GM12891 (cell line): Measurements from ENCODE around the gene ASB18.

Experiments
- DNase-seq: peaks from one replicate; pipeline ENCODE4 v3.0.0; 2011; ENCODE audit warnings: low spot score; ENCODE audit not compliant: insufficient read length
- FAIRE-seq: peaks from 2 replicates; lab custom pipeline; 2011; peaks lifted over from hg19 to GRCh38; lab: Jason Lieb, UNC
- PAX5 ChIP-seq: IDR thresholded peaks from 2 replicates; pipeline ENCODE4 v1.6.1; 2011; ENCODE audit warnings: low read length, moderate library complexity, mild to moderate bottlenecking; ENCODE audit not compliant: insufficient read depth, severe bottlenecking
- POLR2A ChIP-seq: IDR thresholded peaks from 2 replicates; pipeline ENCODE4 v1.6.1; 2011; ENCODE audit warnings: low read depth, low read length, control low read depth
- POLR2AphosphoS5 ChIP-seq: IDR thresholded peaks from 2 replicates; pipeline ENCODE4 v1.6.1; 2011; ENCODE audit warnings: low read depth, low read length, control low read depth
- POU2F2 ChIP-seq: IDR thresholded peaks from 2 replicates; pipeline ENCODE4 v1.6.1; 2011; ENCODE audit warnings: low read depth, mild to moderate bottlenecking, control low read depth, low read length, moderate library complexity
- SPI1 ChIP-seq: IDR thresholded peaks from 2 replicates; pipeline ENCODE4 v1.6.1; 2011; ENCODE audit warnings: low read depth, low read length, control low read depth
- TAF1 ChIP-seq: IDR thresholded peaks from 2 replicates; pipeline ENCODE4 v1.6.1; 2011; ENCODE audit warnings: low read depth, low read length, control low read depth

The ASB18 gene

DNA sequence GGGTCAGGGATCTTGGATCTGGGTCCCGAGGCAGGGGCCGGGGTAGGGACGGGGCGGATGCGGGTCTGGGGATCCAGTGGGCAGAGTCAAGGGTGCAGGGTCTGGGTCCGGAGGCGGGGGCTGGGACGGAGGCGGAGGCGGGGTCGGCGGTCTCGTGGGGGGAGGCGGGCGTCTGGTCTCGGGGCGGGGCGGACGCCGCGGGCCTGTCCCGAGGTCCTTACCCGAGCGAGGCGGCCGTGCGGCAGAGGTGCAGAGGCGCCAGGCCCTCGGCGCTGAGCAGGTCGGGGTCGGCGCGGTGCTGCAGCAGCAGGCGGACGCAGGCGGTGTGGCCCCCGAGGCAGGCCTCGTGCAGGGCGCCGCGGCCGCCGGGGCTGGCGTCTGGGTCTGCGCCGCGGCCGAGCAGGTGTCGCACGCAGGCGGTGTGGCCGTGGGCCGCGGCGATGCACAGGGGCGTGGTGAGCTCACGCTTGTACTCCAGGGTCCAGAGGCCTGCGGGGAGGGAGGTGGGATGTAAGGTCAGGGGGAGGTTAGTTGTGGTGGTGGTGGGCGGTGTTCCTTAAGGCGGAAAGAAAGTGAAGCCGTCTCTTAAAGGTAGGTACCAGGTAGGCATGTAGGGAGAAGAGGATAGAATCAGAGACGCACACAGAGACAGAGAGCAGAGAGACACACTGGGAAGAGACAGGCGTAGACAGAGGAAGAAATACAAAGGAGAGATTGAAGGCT, 26.6 kb downstream of the ASB18 start:
- no peak for DNase-seq
- FAIRE-seq: no peak

DNA sequence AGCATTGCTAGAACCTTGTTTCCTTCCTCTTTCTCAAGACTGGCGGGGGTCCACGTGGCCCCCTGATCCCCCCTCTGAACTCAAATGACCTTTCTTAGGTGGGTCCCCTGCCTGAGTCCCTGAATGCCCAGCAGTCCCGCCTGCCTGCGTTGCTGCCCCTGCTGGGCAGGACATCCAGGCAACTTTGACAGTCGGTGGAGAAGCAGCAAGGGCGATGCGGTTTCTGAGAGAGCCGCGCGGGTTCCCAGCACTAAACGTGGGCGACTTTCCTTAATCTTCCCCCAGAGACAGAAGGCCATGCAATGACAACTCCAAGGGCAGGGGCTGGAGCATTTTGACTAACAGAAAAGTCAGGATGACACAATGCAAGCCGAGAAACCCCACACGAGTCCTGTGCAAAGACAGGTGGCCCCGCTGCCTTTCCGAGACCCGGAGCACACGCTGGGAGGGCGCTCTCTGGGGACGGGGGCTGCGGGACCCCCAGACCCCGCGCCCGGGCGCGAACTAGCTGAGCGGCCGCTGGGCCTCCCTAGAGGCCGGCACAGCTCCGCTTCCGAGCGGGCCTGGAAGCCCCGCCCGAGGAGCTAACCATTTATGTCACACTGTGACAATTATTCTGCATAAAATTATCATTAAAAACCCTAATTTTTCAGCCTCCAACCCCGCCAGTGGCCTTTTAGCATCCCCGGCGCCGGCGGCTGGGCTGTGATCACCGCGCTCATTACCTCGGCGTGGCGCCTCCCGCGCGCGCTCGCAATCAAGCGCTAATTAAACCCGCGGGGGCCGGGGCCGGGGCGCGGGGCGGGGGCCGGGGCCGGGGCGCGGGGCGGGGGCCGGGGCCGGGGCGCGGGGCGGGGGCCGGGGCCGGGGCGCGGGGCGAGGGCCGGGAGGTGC, 27.4 kb downstream of the ASB18 start:
- no peak for TF ChIP-seq PAX5
- TF ChIP-seq POU2F2: no peak
- TF ChIP-seq TAF1: no peak
- no peak for TF ChIP-seq POLR2A
- TF ChIP-seq POLR2AphosphoS5: no peak
- no peak for TF ChIP-seq SPI1
- DNase-seq (no peak), FAIRE-seq (no peak)

More for the DNA sequence above, 26.6 kb downstream of the ASB18 start:
- TF ChIP-seq POLR2AphosphoS5 (no peak), POLR2A (no peak), POU2F2 (no peak), SPI1 (no peak), PAX5 (no peak), TAF1 (no peak)

DNA sequence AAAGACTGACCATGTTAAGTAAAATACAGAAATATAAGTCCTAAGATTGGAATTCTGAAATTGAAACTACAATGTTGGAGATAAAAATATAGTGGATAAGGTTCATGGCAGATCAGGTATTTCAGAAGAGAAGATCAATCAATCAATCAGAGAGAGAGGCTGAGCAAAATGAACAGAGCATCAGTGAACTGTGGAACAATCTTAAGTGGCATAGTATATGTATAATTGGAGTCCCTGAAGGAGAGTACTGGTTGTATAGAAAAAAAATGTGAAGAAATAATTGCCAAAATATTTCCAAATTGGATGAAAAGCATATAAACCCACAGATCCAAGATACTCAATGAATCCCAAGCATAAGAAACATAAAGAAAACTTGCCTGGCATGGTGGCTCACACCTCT, 35.0 kb downstream of the ASB18 start:
- FAIRE-seq (no peak), DNase-seq (no peak)
- TF ChIP-seq SPI1 (no peak), POLR2AphosphoS5 (no peak), TAF1 (no peak), POLR2A (no peak), PAX5 (no peak), POU2F2 (no peak)

DNA sequence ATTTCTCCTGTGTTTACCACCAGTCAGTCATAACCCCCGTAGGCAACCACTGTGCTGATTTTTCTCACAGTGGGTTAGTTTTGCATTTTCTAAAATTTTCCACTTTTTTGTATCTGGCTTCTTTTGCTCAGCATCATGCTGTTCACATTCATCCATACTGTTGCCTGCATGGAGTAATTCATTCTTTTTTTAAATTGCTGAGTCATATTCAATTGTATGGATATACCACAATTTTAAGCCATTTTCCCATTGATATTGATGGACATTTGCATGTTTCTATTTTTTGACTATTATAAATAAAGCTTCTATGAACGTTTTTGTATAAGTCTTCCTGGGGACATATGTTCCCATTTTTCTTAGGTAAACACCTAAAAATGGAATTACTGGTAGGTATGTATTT, 40.5 kb downstream of the ASB18 start:
- FAIRE-seq: no peak
- TF ChIP-seq POLR2A: no peak
- no peak for TF ChIP-seq POU2F2
- TF ChIP-seq SPI1: no peak
- no peak for TF ChIP-seq TAF1
- TF ChIP-seq PAX5: no peak

DNA sequence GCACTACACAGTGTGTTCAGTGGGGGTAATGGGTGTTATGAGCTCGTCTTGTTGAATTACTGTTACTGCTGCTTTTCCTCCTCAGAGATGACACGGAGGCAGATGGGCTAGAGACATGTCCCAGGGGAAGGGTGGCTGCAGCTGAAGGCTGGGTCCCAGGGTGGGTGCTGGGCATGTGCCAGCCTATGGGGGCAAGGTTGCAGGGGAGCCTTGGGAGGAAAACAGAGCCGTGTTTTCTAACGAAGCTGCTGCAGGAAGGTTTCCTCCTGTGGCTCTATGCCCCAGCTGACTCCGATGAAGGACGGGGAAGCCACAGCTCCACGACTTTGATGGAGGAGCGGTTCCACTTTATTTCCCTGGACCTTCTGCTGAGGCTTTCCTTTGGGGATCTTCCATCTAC, 42.4 kb downstream of the ASB18 start:
- FAIRE-seq: no peak
- no peak for DNase-seq
- TF ChIP-seq POLR2A (no peak), SPI1 (no peak), POLR2AphosphoS5 (no peak), PAX5 (no peak), POU2F2 (no peak), TAF1 (no peak)

More for the DNA sequence above, 40.5 kb downstream of the ASB18 start:
- DNase-seq: no peak

DNA sequence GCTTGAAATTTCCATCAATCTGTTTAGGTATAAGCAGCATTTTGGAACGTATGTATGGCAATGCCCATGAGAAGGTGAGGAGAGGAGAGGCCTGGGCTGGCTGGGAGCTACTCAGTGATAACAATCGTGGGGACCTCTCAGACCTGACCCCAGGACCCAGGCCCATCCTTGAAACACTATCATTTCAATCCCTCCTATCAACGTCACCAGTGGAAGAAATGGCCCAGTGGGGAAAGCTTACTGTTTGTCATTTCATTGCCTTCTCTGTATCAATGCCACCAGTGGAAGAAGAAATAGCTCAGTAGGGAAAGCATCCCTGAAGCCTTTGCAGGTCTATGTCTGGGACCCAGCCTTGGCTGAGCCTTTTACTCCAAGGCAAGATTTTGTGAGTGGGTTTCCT, 44.8 kb downstream of the ASB18 start:
- TF ChIP-seq POLR2AphosphoS5 (no peak), PAX5 (no peak), SPI1 (no peak), POU2F2 (no peak), POLR2A (no peak), TAF1 (no peak)
- FAIRE-seq (no peak), DNase-seq (no peak)

DNA sequence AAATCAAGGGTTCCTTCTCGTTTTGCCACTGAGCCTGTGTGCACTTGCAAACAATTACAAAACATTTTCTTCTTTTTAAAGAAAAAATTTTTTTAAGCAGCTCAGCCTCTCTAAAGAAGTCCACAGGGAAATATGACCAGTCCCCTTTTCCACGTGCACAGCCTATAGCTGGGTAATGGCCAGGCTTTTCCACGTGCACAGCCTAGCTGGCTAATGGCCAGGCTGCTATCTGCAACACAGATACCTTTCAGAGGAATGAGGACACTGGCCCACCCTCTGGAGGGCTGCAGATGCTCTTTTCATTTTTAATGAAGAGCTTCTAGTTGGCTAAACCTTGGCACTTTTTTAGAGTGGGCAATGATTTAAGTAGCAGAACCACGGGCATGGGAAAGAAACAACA, 46.3 kb downstream of the ASB18 start:
- TF ChIP-seq POLR2A (no peak), SPI1 (no peak), POU2F2 (no peak), PAX5 (no peak), TAF1 (no peak), POLR2AphosphoS5 (no peak)
- no peak for DNase-seq
- FAIRE-seq: no peak

DNA sequence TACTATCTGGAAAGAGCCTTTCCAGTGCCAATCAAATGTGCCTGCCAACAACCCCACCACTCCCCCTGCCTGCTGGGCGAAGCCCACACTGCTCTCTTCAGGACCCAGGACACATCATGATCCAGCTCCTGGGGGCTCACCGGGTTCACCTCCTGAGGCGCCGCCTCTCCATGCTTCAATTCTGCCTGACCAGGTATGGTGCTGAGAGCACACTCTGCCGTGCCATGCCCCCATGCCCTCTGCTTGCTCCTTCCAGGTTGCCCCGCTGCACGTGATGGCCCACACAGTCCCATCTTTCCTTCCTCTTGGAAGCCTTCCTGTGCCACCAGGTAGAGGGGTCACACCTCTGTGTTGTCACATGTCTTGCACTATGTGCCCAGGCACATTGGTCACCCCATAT, 47.5 kb downstream of the ASB18 start:
- no peak for FAIRE-seq
- DNase-seq: no peak
- no peak for TF ChIP-seq TAF1

DNA sequence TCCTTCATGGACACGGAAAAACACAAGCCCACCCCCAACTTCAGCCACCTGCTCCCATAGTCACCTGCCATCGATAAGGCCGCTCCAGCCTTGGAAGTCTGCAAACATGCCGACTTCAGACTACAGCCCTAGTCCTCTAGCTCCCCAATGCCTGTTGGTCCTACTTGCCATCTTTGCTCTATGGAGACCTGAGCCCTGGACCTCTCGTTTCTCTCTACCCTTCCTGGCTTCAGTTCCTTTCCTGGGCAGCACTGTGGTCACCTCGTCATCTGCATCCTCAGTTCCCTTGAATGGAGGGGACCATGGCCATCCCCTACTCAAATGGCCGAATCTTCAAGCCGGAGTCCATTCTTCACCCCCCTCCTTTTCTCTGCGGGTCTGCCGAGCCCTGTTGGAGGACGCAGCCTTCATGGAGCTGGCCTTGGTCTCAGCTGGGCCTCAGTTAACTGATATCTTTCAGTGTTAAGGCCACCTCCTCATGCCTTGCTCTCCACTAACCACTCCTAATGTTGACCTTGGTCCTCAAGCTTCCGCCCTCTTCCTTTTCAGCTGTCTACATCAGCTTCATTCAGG, 48.4 kb downstream of the ASB18 start:
- FAIRE-seq (no peak), DNase-seq (no peak)
- no peak for TF ChIP-seq TAF1

DNA sequence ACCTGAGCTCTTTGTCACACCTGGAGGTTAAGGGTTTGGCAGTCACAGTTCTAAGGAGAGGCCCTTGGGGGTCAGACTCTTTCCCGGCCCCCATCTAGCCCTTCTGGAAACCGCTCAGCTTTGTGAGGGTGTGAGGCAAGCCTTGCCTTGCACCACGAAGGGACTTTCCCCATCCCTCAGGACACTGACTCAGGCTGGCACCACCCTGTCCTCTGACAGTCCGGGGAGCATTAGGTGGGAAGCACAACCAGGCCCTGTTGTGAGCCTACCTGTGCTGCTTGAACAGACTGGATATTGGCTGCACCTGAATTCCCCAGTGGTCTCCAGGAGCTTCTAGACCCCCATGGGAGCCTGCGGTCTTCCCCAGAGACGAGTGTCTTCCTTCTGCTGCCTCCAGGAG, 49.0 kb downstream of the ASB18 start:
- DNase-seq: no peak
- TF ChIP-seq POLR2A (no peak), PAX5 (no peak), POU2F2 (no peak), POLR2AphosphoS5 (no peak), TAF1 (no peak)
- FAIRE-seq: no peak
